Measurements from ENCODE around the gene CCL2. TPM values are rescaled to one million over a fixed set of nuclear protein-coding genes. Genes with fewer than 3 reads are reported as not detected.

The CCL2 gene
- polyA plus RNA-seq, 3 donors = 1.4 to 44.9 (median 17.7) TPM

DNA sequence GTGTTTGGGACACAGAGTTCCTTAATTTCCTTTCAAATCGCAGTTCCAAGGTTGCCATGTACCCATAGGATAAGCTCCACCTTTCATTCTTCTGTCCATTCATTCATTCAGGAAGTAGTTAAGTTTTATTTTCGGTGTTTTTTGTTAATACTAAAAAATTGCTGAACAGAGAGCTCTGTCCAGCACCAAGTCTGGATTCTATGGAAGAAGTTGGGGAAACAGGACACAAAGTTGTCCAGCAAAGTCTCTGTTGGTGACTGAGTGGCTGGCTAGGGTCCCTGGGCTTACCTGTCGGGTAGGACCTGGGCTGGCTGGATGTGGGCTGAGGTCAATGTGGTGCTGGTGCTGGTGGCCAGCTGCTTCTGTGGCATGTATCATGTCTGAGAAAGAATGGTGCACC is 17.6 kb upstream of the CCL2 start:
- no peaks in the 10 kb centered on the region for H4K20me1 ChIP-seq (ENCODE audit: insufficient read depth, low read length)
- H3K36me3 ChIP-seq (replicated peaks in 1 of 2; ENCODE audit: control insufficient read depth in 1 of 2, insufficient read depth in 2 of 2, low read length in 2 of 2) = no peaks in the 10 kb centered on the region
- intact Hi-C loops (cut with micrococcal nuclease) = no loop called here
- peak overlapping the region in 1 of 2 donors; percentile 20 for H3K27ac ChIP-seq (ENCODE audit: low read depth in 1 of 2, low read length in 2 of 2)
- Mint-ChIP-seq H3K4me3 (no peak overlapping the region), H3K36me3 (no peaks in the 10 kb centered on the region), H3K27me3 (ENCODE audit: low read depth in 3 of 3) (peaks cover 2 to 5% (median 2%) of the 10 kb centered on the region in 3 donors), H3K27ac (peak overlapping the region in 5 of 7 donors; percentile 15 to 82 (median 64)), H3K9me3 (peaks cover 0 to 3% (median 0%) of the 10 kb centered on the region in 7 donors), H3K4me1 (peaks cover 62% of the 10 kb centered on the region)
- no peak overlapping the region for H3K9ac ChIP-seq (ENCODE audit: insufficient read depth, low read length, poor library complexity, severe bottlenecking)
- H3K4me3 ChIP-seq (replicated peaks in 1 of 3; ENCODE audit: low read depth in 2 of 3, low read length in 3 of 3) = no peak overlapping the region
- H3K4me1 ChIP-seq (ENCODE audit: control insufficient read depth in 1 of 2, insufficient read depth in 2 of 2, low read length in 2 of 2) = peaks cover 82% of the 10 kb centered on the region in 2 donors
- TF ChIP-seq, protein P1, sequence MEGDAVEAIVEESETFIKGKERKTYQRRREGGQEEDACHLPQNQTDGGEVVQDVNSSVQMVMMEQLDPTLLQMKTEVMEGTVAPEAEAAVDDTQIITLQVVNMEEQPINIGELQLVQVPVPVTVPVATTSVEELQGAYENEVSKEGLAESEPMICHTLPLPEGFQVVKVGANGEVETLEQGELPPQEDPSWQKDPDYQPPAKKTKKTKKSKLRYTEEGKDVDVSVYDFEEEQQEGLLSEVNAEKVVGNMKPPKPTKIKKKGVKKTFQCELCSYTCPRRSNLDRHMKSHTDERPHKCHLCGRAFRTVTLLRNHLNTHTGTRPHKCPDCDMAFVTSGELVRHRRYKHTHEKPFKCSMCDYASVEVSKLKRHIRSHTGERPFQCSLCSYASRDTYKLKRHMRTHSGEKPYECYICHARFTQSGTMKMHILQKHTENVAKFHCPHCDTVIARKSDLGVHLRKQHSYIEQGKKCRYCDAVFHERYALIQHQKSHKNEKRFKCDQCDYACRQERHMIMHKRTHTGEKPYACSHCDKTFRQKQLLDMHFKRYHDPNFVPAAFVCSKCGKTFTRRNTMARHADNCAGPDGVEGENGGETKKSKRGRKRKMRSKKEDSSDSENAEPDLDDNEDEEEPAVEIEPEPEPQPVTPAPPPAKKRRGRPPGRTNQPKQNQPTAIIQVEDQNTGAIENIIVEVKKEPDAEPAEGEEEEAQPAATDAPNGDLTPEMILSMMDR (IDR thresholded peaks at IDR 0.05) = no peak
- H3K27me3 ChIP-seq (ENCODE audit: control insufficient read depth in 2 of 2, insufficient read depth in 2 of 2, low read length in 2 of 2) = no peaks in the 10 kb centered on the region
- DNase-seq = no peak
- no peak overlapping the region for H2AFZ ChIP-seq (ENCODE audit: insufficient read depth, low read depth, low read length, poor library complexity, severe bottlenecking)
- WGBS (ENCODE audit: insufficient coverage) = 100% methylated on average over 1 of the region's 3 CpGs
- no peaks in the 10 kb centered on the region for H3K79me2 ChIP-seq (ENCODE audit: insufficient read depth, low read length)
- H3K4me2 ChIP-seq (replicated peaks; ENCODE audit: extremely low read depth, low read length, poor library complexity, severe bottlenecking) = no peak overlapping the region
- no peaks in the 10 kb centered on the region for H3K9me3 ChIP-seq (replicated peaks in 1 of 2; ENCODE audit: control insufficient read depth in 1 of 2, insufficient read depth in 1 of 2, low read length in 2 of 2)

DNA sequence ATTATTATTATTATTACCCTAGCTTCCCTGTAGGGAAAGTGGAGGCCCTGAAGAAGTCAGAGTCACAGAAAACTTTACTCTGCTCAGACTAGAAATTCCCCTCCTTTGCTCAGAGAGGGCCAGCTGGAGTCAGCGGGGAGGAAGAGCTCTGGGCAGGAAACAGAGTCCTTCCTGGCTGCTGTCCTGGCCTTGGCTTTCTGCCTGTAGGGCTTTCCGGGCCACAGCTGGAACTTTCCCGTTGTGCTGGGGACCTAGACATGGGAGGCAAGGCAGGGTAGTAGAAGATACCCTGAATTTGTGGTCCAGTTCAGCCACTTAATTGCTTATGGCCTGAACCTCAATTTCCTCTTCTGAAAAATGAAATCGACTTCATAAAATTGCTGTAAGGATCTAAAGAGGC is 14.0 kb upstream of the CCL2 start:
- peaks cover 89 to 90% of the 10 kb centered on the region in 2 donors for H3K4me1 ChIP-seq (ENCODE audit: control insufficient read depth in 1 of 2, insufficient read depth in 2 of 2, low read length in 2 of 2)
- H3K79me2 ChIP-seq (ENCODE audit: insufficient read depth, low read length) = no peaks in the 10 kb centered on the region
- Mint-ChIP-seq H3K27ac (peak overlapping the region in 6 of 7 donors; percentile 66 to 94 (median 86)), H3K27me3 (ENCODE audit: low read depth in 3 of 3) (peaks cover 0 to 5% (median 2%) of the 10 kb centered on the region in 3 donors), H3K36me3 (no peaks in the 10 kb centered on the region), H3K4me1 (peaks cover 34% of the 10 kb centered on the region), H3K9me3 (peaks cover 0 to 3% (median 0%) of the 10 kb centered on the region in 7 donors), H3K4me3 (no peak overlapping the region)
- H3K9me3 ChIP-seq (replicated peaks in 1 of 2; ENCODE audit: control insufficient read depth in 1 of 2, insufficient read depth in 1 of 2, low read length in 2 of 2) = no peaks in the 10 kb centered on the region
- H3K9ac ChIP-seq (ENCODE audit: insufficient read depth, low read length, poor library complexity, severe bottlenecking) = no peak overlapping the region
- H3K4me2 ChIP-seq (replicated peaks; ENCODE audit: extremely low read depth, low read length, poor library complexity, severe bottlenecking) = peak overlapping the region; percentile 38
- no peaks in the 10 kb centered on the region for H4K20me1 ChIP-seq (ENCODE audit: insufficient read depth, low read length)
- WGBS (ENCODE audit: insufficient coverage) = no CpG with 5 or more reads among the region's 4 CpGs
- H2AFZ ChIP-seq (ENCODE audit: insufficient read depth, low read depth, low read length, poor library complexity, severe bottlenecking) = no peak overlapping the region
- no peaks in the 10 kb centered on the region for H3K27me3 ChIP-seq (ENCODE audit: control insufficient read depth in 2 of 2, insufficient read depth in 2 of 2, low read length in 2 of 2)
- H3K36me3 ChIP-seq (replicated peaks in 1 of 2; ENCODE audit: control insufficient read depth in 1 of 2, insufficient read depth in 2 of 2, low read length in 2 of 2) = no peaks in the 10 kb centered on the region
- DNase-seq = peak in 2 of 3 donors; percentile 51 to 83
- TF ChIP-seq, protein P1 (IDR thresholded peaks at IDR 0.05) = no peak
- H3K27ac ChIP-seq (ENCODE audit: low read depth in 1 of 2, low read length in 2 of 2) = peak overlapping the region; percentile 49 to 94
- peak overlapping the region in 1 of 3 experiments; percentile 13 for H3K4me3 ChIP-seq (replicated peaks in 1 of 3; ENCODE audit: low read depth in 2 of 3, low read length in 3 of 3)
- intact Hi-C loops (cut with micrococcal nuclease) = loop anchor here (5.0 kb wide), 2 partner anchors 39 to 66 kb away; no protein-coding TSS in a partner anchor

All from CD14-positive monocyte (primary cell).